Activated CD4-positive, alpha-beta T cell treated with anti-CD3 and anti-CD28 coated beads for 48 hours (primary cell): ENCODE measurements around the gene PLPP3.

Experiments used
- DNase-seq: peaks from one replicate; pipeline ENCODE4 v3.0.0-alpha.2; 2020

Gene PLPP3

GRCh38 chr1:56545711-56546110 lies 33.7 kb downstream of the PLPP3 start:
- no peak for DNase-seq

DNA sequence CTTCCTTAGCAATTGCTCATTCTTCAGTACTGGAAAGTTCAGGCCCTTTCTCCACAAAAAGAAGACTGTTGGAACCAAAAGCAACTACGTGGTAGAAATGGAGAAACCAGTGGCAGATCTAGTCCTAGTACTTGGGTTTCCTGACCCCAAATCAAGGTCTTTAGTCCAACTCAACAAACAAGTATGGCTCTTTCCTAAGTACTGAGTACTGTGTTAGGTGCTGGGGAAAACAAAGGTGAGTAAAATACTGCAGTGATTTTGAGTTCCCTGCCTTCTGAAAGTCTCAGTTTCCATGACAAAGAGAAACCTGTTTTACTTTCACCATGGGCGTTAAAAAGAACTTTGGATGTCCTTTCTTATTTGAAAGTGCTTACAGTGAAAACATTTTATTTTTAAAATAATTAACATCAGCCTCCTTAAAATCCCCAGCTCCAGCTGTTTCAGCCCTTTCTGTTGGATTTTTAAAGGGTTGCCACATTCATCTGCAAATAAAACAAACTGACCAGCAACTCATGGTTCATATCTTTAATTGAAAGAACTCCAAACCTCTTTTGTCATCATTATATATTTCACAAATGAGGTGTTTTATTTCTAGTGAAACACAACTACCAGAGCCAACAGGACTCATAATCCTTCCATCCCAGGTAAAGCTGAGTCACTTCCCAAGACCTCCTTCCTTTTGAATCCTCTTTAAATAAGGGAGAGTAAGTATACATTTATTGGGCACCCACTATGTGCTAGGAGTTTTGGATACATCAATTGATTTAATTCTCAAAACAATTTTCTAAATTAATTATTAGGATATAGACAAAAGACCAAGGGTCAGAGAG lies 35.4 kb downstream of the PLPP3 start:
- no peak for DNase-seq

- DNase-seq = no peak
Measured at GRCh38 chr1:56542651-56543050, 36.7 kb downstream of the PLPP3 start.

DNA sequence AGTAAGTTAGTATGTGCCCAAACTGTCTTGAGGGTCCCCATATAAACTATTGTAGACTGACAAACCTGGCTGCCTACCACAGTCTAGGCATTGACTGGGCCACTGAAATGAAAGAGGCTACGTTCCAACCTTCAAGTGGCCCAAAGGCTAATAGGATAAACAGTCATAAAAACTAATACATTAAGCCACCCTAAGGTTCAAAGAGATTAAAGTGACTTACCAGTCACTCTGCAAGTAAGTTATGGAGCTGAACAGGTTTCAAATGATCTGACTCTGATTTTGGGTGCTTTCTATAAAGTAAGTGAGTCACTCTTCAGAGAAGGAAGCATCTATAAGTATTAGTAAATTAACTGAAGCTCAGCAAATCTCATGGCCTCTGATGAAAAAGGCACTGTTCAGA lies 38.0 kb downstream of the PLPP3 start:
- no peak for DNase-seq

DNA sequence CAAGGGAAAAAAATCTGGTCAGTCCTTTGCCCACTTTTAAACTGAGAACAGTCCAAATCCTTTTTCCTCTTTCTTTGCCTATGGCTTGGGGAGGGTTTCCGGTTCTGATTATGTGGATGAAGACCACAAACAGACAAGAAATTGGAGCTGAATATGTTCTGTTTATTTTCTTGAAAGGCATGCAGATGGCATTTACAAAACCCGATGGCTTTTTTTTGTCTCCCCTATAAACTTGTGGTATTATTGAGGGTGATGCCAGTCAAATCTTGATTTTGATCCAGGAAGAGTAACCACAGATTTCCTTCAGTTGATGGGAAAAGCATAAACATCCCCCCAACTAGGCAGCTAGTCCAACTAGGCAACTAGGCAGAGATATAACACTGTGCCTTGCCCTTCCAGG lies 38.9 kb downstream of the PLPP3 start:
- no peak for DNase-seq

GRCh38 chr1:56539520-56539931 lies 39.8 kb downstream of the PLPP3 start:
- DNase-seq = no peak

GRCh38 chr1:56538532-56538931 lies 40.8 kb downstream of the PLPP3 start:
- no peak for DNase-seq

DNA sequence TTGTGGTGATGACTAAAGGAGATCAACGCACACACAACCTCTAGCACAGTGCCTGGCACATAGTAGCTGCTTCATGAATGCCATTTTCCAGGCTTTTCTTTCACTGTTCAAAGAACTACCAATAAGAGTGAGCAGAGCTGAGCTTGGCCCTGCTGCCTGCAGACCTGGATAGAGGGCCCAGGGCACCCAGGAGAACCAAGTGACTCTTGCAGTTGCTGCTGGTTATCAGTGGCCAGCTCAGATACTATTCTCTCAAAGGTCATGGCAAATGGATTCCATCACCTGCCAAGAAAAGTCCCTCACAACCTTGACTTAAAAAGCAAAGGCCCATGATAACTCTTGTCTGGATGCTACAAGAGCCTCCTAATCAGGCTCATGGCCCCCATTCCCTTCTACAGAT lies 41.7 kb downstream of the PLPP3 start:
- DNase-seq = no peak

DNA sequence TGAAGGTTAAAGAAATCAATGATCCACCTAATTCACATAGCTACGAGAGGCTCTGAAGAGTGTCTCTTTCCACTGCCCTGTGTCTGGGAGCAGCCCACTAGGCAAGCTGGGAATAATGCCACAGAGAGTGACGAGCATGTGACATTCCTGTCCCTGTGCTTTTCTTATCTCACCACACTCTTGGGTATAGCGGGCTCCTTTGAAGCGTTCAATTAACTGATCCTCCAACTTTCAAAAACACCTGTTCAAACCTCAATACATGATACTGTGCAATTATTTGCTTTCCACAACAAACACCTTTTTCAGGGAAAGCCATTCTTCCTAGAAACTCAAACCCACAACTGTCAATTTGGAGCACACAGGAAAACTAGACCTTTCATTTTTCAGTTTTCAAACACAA lies 43.4 kb downstream of the PLPP3 start:
- DNase-seq = no peak

- no peak for DNase-seq
Measured at GRCh38 chr1:56535362-56535761, 44.0 kb downstream of the PLPP3 start.

GRCh38 chr1:56534130-56534651 lies 45.2 kb downstream of the PLPP3 start:
- no peak for DNase-seq

DNA sequence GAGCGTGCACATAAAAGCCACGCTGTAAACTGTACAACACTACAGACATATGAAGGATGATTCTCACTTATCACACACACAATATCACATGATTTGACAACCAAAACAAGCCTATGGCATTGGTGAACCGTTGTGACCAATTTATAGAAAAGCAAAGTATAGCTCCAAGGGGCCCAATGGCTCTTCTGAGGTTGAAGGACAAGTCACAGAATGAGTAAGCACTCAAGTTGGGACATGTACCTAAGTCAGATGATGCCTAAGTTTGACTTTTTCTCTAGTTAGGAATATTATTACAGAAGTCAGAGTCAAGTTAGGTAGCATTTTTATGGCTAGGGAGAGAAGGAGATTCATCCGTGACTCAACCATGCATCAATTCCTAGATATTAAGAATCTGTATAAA lies 45.7 kb downstream of the PLPP3 start:
- DNase-seq = no peak

GRCh38 chr1:56533197-56533596 lies 46.2 kb downstream of the PLPP3 start:
- no peak for DNase-seq

GRCh38 chr1:56532350-56532683 lies 47.0 kb downstream of the PLPP3 start:
- no peak for DNase-seq

GRCh38 chr1:56531624-56532349 lies 47.6 kb downstream of the PLPP3 start:
- no peak for DNase-seq

- DNase-seq = no peak
Measured at GRCh38 chr1:56529801-56530200, 49.6 kb downstream of the PLPP3 start.

GRCh38 chr1:56527548-56528302 lies 51.6 kb downstream of the PLPP3 start:
- DNase-seq = no peak

- DNase-seq = no peak
Measured at GRCh38 chr1:56526571-56527174, 52.7 kb downstream of the PLPP3 start.

DNA sequence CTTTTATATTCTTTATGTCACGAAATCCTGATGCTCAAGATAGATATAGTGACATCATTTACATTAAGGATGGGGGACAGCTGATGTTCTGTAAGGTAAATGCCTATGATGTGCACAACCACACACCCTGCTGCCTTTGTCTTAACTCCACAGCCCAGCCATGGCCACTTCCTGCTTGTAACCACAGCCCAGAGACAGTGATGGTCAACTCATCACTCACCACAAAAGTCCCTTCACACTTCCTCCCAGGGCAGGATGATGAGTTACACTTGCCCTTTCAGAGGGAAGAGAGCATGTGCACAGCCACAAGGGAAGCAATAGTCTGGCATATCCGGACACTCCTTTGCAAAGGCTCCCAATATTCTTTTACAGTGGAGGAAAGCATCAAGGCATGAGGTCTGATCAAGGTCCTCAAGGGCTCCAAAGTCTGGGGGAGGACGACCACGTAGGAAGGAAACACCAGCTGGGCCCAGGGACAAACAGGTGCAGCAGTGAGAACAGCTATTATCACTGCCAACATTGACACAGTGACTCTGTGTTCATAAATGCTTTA lies 53.8 kb downstream of the PLPP3 start:
- no peak for DNase-seq

DNA sequence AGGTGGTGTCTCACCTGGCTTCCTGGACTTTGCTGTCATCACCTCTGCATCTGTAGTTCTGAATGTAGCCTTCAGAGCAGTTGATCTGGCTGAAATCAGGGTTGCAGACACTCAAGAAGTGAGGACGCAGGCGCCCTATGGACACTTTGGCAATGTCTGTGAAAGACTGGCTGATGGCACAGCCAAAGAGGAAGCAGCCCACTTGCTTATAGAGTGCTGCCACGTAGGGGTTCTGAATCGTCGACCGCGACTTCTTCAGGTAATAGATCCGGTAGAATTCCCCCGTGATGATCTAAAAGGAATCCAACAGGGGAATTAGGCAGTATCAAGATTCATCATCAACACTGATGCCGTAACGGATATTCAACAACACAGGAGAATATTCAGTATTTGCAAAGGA lies 55.1 kb downstream of the PLPP3 start:
- DNase-seq = no peak

GRCh38 chr1:56522680-56523079 lies 56.7 kb downstream of the PLPP3 start:
- no peak for DNase-seq

DNA sequence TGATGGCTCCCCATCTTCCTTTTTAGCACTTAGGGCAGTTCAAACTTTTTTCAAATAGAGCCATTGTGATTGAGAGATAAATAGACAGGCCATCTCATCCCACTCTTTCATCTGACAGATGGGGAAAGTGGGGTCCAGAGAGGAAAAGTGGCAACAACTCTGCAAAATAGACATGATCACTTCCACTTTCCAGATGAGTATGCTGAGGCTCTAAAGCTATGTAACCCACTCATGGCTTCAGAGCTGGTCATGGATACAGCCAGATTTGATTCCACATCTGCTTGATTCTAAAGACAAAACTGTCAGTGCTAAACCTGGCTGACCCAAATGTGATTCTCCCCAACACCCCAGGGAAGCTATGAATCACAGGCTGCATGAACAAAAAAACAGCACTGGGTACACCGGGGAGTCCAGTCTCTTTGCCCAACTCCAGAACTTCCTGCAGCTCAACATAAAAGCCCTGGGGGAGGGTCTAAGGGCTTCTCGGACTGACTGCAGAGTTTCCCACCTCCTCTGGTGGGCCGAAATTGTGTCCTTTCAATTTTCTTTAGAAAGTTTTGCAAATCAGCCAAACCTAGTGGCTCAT lies 59.3 kb downstream of the PLPP3 start:
- DNase-seq = no peak
